Ascending aorta (tissue), 2 donors: ENCODE results near the gene SELENOI. TPM values are rescaled to one million over a fixed set of nuclear protein-coding genes. Genes with fewer than 3 reads are reported as not detected.

Experiments
- DNase-seq, 2 donors: peaks; one replicate each; pipeline ENCODE4 v3.0.0-alpha.2; 2019; ENCODE audit warnings: low spot score in 2 of 2
- H3K27ac ChIP-seq, 2 donors: fragments of 200-600 bp; sonication (generic); one replicate each; pipeline ENCODE4 v1.5.1; 2016 to 2017; ENCODE audit warnings: mild to moderate bottlenecking in 1 of 2
- H3K27me3 ChIP-seq: fragments of 200-600 bp; sonication (generic); one replicate; pipeline ENCODE4 v1.5.1; 2017
- H3K36me3 ChIP-seq, 2 donors: fragments of 200-600 bp; sonication (generic); one replicate each; pipeline ENCODE4 v1.5.1; 2016
- H3K4me1 ChIP-seq, 2 donors: fragments of 200-600 bp; sonication (generic); one replicate each; pipeline ENCODE4 v1.5.1; 2016 to 2017; ENCODE audit warnings: mild to moderate bottlenecking in 1 of 2
- H3K4me3 ChIP-seq, 2 donors: fragments of 200-600 bp; sonication (generic); one replicate each; pipeline ENCODE4 v1.5.1; 2016 to 2017; ENCODE audit warnings: mild to moderate bottlenecking in 1 of 2
- H3K9me3 ChIP-seq, 2 donors: fragments of 200-600 bp; sonication (generic); one replicate each; pipeline ENCODE4 v1.5.1; 2016
- CTCF ChIP-seq, 3 experiments: fragments of 200-600 bp in 2 of 3; fragments of 450-650 bp in 1 of 3; sonication (generic) in 2 of 3; IDR thresholded peaks; one replicate each; pipeline ENCODE4 v1.5.1; 2016 to 2019; ENCODE audit warnings: antibody characterized with exemption in 3 of 3, mild to moderate bottlenecking in 1 of 3, moderate library complexity in 1 of 3
- intact Hi-C: fragments of 100-400 bp; cut with DNase I; formaldehyde crosslinking; loops from one replicate; pipeline ENCODE4 v1.15.1; 2023
- total RNA-seq: library from RNA; depleted of rRNA; stranded (reverse); fragments of >200 nt; gene quantifications from one replicate; pipeline ENCODE4 v1.1.0, GENCODE V29; 2016

SELENOI gene
- total RNA-seq, 1 donor from 2014 or later: 2.2 TPM

GRCh38 chr2:26313446-26313845 lies 32.5 kb upstream of the SELENOI start:
- TF ChIP-seq CTCF (IDR thresholded peaks at IDR 0.05): no peak

GRCh38 chr2:26314243-26314642 lies 31.7 kb upstream of the SELENOI start:
- no peaks in the 10 kb centered on the region for H3K4me1 ChIP-seq
- H3K9me3 ChIP-seq: no peaks in the 10 kb centered on the region
- no peak for DNase-seq
- intact Hi-C loops: no loop called here
- no peak for TF ChIP-seq CTCF (IDR thresholded peaks at IDR 0.05)
- H3K27ac ChIP-seq: no peak overlapping the region
- no peak overlapping the region for H3K4me3 ChIP-seq
- no peaks in the 10 kb centered on the region for H3K27me3 ChIP-seq
- no peaks in the 10 kb centered on the region for H3K36me3 ChIP-seq

More at GRCh38 chr2:26313446-26313845, 32.5 kb upstream of the SELENOI start:
- H3K9me3 ChIP-seq: no peaks in the 10 kb centered on the region
- no peak overlapping the region for H3K27ac ChIP-seq
- no peaks in the 10 kb centered on the region for H3K4me1 ChIP-seq
- no peak for DNase-seq
- no peaks in the 10 kb centered on the region for H3K27me3 ChIP-seq
- H3K36me3 ChIP-seq: no peaks in the 10 kb centered on the region
- H3K4me3 ChIP-seq: no peak overlapping the region
- intact Hi-C loops: no loop called here

- intact Hi-C loops: no loop called here
- DNase-seq: no peak
- Histone ChIP-seq H3K4me3 (no peak overlapping the region), H3K27ac (no peak overlapping the region), H3K4me1 (no peaks in the 10 kb centered on the region), H3K9me3 (no peaks in the 10 kb centered on the region), H3K27me3 (no peaks in the 10 kb centered on the region), H3K36me3 (no peaks in the 10 kb centered on the region)
- no peak for TF ChIP-seq CTCF (IDR thresholded peaks at IDR 0.05)
These were observed 29.9 kb upstream of the SELENOI start for GRCh38 chr2:26316041-26316440.

GRCh38 chr2:26316845-26317244 lies 29.1 kb upstream of the SELENOI start:
- no peak overlapping the region for H3K27ac ChIP-seq
- no peak for TF ChIP-seq CTCF (IDR thresholded peaks at IDR 0.05)

GRCh38 chr2:26317377-26318105 lies 28.4 kb upstream of the SELENOI start:
- intact Hi-C loops: no loop called here
- H3K36me3 ChIP-seq: no peaks in the 10 kb centered on the region
- no peak for TF ChIP-seq CTCF (IDR thresholded peaks at IDR 0.05)

More at GRCh38 chr2:26316845-26317244, 29.1 kb upstream of the SELENOI start:
- no peak for DNase-seq
- H3K27me3 ChIP-seq: no peaks in the 10 kb centered on the region
- no peaks in the 10 kb centered on the region for H3K36me3 ChIP-seq
- no peak overlapping the region for H3K4me3 ChIP-seq
- H3K9me3 ChIP-seq: no peaks in the 10 kb centered on the region
- no peaks in the 10 kb centered on the region for H3K4me1 ChIP-seq
- intact Hi-C loops: no loop called here

More at GRCh38 chr2:26317377-26318105, 28.4 kb upstream of the SELENOI start:
- Histone ChIP-seq H3K27me3 (no peaks in the 10 kb centered on the region), H3K9me3 (no peaks in the 10 kb centered on the region), H3K4me1 (no peaks in the 10 kb centered on the region), H3K27ac (no peak overlapping the region), H3K4me3 (no peak overlapping the region)
- DNase-seq: no peak
